Stimulated activated CD4-positive, alpha-beta T cell treated with anti-CD3 and anti-CD28 coated beads, Interleukin-12 subunit alpha, Interleukin-12 subunit beta, amount 100 ng/mL, for 48 hours (primary cell): ENCODE results near the gene CASZ1.

Experiments used
- DNase-seq, 3 donors: peaks; one replicate each; pipeline ENCODE4 v3.0.0-alpha.2; 2020; ENCODE audit warnings: low read depth in 2 of 3, low spot score in 1 of 3

The CASZ1 gene

DNA sequence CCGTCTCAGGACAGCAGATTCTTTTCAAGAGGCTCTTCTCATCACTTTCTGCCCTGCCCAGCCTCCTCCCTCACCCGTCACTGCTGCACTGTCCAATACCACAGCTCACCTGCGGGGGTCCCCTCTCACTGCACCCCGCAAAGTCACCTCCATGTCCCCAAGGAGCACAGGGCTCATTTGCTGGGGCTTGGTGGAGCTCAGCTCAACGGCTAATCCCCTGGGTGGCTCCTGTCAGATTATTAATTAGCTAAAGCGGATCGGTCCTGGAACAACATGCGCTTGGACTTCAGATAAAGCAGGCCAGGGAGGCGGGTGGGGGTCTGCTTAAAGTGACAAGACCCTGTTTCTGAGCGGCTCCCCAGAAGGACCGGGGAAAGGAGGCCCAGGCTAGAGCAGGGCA lies 43.1 kb downstream of the CASZ1 start:
- DNase-seq = no peak

DNA sequence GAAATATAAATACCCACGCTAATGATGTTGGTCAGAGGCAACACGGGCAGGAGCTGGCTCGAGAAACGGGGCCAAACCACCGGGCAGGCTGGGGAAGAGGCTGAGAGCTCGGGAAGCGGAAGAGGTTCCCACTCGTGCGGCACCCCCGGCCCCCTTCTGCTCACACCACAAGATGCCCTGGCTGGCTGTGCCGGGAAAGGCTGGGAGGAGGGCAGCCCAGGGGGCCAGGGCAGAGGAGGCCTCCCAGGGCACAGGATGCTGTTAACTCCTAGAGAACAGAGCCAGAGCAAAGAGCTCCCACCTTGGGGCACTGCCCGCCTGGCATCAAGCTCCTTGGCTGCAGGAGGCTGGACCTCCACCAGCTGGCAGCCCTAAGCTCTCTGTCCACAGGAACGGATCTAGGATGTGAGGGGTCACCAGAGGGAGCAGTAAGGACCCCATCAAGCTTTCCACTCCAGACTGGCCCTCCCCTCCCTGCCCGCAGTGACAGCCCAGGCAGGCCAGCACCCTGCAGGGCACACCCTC lies 44.8 kb downstream of the CASZ1 start:
- no peak for DNase-seq

DNA sequence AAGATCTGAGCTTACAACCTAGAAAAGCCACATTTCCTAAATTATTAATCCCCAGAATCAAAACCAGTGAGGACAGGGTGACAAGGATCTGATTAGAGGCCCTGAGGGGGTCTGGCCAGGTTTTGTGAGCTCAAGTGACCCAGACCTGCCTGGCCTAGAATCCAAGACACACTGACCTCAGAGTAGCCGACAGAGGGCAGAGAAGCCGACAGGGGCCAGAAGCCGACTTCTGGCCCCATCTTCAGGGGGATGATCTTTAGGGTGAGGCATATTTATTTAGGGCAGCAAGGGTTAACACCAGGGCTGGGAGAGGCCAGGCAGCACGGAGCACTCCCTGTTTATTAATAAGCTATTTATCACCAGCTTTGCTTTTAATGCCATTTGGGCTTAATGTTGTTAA lies 45.3 kb downstream of the CASZ1 start:
- no peak for DNase-seq

DNA sequence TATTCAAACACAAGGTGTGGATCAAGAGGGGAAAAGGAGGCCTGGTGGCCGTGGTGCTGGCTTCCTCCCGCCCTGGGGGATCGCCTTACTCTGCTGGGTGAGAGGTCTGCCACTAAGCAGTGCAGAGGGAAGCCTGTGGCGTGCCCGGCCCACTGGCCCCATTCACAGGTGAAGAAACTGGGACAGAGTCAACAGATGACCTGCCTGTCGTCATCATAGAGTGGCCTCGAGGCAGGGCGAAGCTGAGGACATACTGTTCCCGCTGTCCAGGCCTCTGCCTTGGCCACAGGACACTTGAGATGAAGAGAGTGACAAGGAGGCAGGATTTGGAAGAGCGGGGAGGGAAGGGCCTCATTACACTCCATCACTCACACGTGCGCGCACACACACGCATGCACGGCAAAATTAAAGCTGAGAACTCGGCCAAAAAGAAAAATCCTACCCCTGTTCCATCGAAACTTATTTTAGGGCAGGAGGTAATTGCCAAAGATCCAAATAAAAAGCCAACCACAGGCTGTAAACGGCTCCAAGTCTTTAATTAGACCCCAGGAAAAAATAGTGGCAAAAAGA lies 50.5 kb downstream of the CASZ1 start:
- no peak for DNase-seq

DNA sequence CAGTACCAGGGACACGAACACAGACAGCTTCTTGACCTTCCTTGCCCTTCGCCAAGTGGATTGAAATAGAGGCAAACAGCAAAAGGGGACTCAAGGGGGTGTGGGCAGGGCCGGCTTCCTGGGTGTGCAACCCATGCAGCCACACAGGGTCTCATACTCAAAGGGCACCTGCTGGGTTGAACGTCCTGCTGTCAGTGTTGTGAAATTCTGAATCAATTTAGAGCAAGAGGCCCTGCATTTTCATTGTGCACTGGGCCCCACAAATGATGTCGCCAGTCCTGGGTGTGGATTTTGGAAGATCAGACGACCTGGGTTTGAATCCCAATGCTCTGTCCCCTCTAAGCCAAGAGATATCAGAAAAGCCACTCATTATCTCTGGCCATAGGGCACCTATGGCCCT lies 51.1 kb downstream of the CASZ1 start:
- no peak for DNase-seq

DNA sequence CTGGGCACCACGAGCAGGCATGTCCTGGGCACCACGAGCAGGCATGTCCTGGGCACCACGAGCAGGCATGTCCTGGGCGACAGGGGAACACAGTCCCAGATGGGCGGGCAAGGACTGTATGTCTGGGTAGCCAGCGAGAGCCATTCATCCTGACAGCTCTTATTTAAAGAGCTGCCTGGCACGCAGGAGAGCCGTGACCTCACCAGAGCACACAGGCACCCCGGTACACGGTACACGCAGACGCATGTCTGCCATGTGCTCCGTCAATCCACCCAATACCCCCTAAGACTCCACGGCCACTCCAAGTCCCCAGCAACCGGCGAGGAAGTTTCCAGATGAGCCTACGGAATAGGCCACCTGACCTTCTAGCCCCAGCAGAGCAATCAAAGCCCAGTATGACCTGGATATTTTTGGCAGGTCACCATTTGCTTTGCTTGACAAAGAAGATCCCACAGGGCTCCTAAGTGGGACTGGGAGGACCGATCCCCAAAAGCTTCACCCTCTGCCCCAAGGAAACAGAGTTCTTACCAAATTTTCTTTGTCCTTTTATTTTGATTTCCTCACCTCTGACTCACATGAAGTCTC lies 51.7 kb downstream of the CASZ1 start:
- no peak for DNase-seq

DNA sequence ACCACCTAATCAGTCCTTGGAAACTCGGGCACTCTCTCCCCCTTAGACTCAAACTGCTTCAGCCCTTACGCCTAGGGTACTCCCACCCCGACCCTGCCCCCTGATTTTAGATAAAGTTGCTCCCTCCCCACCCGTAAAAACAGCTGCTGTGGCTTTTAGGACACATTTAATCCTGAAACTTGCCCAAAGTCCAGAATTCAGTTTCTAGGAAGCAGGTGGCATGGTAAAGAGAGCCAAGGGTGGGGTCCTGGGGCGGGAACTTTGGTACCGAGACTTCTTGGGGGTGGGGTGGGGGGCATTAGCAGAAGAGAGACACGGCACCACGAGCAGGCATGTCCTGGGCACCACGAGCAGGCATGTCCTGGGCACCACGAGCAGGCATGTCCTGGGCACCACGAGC lies 52.4 kb downstream of the CASZ1 start:
- DNase-seq = no peak

DNA sequence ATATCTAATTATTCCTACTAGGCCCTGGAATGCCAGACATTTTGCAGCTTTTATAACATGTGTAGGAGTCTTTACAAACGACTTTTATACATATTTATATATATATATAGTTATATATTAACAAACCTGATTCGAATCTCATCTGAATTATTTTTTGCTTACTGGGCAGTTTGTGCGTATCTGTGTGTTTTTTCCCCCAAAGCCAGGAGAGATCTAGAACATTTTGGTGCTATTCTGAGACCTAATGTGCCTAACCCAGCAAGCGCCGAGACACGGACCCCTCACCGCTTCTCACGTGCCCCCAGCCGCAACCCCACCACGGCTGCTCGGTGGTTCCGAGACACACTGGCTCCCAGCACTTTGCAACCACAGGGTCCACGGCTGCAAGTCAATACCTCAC lies 54.8 kb downstream of the CASZ1 start:
- DNase-seq = no peak

DNA sequence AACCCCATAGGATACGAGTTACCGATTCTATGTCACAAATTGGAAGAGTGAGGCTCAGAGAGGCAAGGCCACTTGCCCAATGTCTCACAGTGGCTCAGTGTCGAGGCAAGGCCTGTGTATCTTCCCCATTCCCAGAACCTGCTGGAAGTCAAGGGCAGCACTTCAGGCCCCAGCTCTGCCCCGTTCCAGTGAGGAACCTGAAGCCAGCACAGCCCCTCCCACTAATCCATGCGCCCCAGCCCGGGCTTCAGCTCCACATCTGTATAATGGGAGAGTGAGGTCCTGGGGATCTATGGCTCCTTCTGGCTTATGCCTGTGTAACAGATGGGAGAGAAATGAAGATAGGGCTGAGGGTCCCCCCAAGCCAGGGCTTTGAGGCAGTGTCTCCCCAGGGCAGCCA lies 56.3 kb downstream of the CASZ1 start:
- DNase-seq = no peak

DNA sequence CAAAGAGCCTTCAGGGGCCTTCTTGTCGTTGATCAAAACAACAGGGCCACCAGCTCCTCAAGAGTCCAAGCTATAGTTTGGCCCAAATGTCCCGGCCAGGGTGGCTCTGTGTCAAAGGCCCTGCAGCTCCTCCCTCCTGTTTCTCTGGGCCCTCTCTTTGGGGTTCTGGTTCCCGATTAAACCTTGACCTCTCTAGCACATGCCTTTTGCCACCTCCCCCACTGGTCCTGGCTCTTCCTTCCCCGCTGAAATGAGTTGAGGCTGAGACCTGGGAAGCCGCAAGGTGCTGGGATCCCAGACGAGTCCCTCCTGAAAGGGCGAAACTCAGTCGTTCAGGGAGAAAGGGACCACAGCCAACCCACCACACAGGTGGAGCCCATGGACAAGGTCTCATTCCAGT lies 56.9 kb downstream of the CASZ1 start:
- DNase-seq = no peak

DNA sequence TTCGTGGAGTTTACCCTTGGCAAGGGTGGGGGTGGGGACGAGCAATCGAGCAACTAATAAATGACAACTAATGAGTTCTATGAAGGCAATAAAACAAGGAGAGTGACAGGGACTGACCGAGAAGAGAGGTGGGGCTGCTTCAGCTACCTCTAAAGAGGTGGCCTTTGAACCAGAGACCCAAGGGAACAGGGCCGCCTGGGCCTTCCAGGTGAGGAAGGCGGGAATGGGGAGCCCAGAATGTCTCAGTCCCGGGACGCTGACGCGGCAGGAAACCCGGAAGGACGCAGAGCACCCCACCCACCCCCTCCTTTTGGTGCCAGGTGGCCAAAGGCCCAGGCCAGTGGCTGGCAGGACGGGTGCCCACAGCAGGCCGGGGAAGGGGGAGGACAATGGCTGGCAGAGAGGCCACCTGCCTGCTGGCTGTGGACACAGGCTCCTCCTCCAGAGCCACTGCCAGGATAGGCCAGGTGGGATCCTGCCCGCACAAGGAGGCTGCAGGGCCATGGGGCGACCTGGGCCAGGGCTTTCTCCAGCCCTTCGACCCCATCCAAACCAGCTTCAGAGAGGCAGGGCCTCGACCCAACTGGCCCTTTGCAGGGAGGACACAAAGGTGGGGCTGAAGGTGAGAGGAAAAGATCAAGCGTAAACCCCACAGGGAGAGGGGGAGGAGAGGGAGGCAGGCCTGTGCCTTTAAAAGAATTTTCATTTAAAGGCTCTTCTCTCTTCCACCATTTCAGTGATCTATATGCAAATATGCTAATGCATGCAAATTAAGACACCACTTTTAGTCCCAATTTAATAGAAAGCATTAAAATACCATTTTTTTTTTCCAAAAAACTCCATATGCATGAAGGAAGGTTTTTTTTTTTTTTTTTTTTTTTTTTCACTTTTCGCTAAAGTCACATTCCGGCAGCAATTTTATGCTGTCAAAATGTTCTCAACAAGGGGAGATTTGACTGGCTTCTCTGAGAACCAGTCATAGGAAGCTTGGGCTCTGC lies 58.1 kb downstream of the CASZ1 start:
- DNase-seq = no peak

DNA sequence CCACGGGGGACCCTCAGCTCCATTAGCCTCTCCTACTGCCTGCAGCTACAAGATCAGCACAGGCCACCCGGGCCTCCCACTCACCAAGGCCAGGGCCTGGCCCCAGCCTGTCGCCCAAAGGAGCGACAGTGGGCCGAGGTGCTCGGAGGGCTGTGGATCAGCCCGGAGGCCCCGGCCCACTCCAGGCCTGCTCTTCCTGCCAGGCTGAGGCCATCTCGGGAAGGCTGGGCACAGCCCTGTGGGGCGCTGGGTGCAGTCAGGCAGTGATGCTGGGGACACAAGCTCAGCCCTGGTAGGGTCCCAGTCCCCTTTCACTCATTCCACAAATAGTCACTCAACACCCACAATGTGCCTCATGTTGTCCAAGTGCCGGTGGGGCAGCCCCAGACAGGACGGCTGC lies 58.8 kb downstream of the CASZ1 start:
- no peak for DNase-seq

DNA sequence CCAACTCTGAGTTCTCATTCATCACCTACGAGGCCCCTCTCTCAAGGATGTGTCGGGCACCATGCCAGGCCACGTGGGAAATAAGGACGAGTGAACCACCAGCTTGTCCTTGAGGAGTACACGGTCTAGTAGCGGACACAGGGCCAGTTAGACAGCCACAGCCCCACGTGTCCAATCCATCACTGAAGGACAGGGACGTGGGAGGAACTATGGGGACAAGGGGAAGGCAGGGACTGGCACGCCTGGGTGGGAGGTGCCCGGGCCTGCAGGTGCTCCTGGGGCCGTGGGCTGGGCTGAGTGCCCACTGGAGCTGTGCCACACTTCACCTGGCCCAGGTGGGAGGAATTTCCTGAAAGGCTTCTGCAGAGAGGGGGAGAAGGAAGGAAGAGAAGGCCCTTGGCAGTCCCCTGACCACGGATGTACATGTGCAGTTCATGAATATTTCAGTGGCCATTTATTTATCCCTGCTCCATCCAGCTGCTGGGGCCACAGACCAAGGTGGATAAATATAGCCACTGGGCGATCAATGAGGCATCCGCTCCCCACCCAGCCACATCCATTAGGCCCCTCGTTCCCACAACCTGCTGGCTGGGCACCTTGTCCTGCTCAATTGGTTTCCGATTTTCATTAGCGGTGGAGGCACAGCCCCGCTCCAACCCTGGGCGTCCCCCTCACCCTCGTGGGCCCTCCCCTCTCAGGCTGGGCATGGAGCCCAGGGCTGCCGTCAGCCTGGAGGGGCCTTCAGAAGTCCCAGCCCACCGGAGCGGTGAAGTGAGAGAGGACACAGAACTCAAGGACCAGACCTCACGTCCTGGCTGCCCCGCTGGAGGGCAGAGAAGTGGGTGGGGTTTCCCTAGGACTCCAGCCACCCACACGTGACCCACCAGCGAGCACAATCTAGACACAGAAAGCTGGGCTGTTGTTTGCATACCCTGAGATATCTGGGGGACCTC lies 59.5 kb downstream of the CASZ1 start:
- no peak for DNase-seq

DNA sequence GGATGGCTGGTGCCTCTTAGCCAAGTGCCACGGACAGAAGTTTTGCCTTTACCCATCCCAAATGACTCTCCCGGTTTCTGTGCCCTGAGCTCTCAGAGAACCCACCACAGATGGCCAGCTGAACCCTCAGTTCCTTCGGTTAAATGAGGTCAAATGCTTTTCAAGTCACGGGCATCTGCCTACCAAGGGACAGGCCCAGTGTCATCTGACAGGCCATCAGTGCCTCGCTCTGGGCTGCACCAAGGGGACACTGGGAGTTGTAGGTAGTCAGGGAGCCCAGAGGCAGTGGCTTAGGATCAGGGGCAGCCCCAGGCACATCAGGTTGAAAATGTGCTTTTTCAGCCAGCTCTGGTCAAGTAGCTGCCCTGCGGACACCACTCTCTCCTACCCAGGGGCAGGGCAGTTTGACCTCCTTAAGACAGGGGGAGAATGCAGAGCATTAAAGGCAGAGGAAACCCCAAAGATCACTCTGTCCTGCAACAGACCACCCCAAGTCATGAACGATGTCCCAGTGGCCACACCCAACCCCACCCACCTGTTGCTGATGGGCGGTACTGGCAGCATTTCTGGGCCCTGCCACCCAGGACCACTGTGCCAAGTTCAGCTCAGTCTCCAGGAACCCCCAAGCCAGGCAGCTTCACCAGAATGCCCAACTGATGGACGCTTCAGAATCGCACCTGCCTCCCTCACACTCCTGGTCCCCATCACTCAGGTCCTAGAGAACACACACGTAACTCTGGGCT lies 60.7 kb downstream of the CASZ1 start:
- no peak for DNase-seq

DNA sequence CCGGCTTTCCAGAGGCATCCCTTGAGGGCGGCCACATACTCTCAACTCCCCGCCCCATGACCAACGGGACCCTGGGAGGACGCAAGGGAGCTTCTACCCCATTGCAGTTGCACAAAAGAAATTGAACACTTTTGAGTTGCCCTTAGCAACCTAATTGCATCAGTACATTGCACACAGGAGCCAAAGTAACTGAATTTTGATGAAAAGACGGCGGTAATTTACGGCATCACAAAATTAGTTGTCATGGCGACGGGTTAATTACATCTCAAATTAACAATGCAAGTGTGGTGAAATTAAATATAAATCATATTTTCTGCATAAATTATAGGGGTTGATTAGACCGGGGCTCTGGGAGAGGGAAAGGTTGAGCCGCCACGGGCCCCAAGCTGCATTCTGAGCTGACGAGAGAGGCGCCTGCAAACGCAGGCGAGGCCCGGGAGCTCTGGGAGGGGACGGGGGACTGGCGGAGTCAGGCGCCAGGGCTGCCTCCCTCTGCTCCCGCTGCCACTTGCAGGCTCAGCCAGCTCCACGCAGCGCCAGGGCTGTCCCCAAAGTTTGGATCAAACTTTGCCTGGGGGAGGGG lies 61.4 kb downstream of the CASZ1 start:
- no peak for DNase-seq

DNA sequence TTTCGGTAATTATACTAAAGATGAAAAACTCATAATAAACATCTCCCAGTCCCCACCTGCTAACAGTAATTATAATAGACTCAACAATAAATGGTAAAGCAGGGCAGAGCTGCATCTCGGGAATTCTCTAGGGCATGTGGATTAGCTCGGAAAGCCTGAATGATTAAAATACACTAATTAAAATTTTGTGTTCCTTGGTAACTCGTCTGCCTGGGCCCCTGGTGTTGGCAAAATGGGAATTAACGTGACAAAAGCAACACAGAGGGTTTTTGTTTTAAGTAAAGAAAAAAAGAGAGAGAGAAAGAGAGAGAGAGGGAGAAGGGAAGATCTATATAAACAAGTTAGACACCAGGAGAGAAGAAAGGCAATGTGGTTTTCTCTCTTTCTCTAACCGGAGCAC lies 62.1 kb downstream of the CASZ1 start:
- DNase-seq = no peak

DNA sequence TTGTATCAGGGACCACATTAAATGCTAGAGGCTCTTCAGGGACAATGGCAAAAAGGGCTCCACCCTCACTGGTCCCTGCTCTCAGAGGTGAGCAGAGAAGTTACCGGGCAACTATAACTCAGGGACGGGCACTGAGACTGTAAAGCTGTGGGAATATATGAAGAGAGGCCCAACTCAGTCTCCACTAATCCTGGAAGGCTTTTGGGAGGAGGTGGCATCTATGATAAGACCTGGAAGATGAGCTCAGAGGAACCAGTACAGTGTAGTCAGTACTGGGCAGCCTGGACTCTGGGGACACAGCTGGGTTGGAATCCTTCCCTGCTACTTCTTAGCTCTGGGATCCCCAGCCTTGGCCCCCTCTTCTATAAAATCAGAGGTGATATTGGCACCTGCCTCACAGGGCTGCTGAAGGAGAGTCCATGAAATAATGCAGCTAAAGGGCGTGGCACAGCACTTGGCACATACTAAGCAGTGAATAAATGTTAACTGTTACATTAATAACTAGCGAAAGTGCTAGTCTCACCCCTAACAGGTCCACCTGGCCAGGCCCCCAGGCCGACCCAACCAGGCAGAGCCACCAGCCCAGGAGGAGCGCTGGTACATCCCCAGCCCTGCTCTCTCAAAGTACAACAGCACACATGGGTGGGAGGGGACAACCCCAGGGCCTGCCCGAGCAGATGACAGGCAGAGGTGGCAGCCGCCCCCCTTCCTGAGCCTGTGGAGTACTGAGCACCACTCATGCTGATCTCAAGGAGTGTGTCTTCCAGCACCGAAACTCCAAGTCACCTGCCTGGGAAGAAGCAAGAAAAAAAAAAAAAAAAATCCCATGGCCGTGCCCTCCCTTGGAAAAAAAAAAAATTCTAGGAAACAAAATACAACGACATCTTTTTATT lies 62.7 kb downstream of the CASZ1 start:
- peak; percentile 38 to 46 (median 44) for DNase-seq

DNA sequence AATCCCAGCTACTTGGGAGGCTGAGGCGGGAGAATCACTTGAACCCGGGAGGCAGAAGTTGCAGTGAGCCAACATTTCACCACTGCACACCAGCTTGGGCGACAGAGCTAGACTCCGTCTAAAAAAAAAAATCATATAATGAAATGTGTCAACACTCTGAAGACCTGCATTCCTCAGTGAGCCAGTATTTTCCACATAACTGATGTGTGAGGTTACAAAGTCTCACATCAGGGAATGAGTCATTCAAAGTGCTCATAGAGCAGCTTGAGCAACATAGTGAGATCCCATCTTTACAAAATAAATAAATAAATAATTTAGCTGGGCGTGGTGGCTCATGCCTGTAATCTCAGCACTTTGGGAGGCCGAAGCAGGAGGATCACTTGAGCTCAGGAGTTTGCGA lies 65.5 kb downstream of the CASZ1 start:
- DNase-seq = no peak
